CD4-positive, alpha-beta T cell treated with Interferon alpha-2 for 1 hour (primary cell): ENCODE results near the gene UGT1A8.
"Not testable (repeated sequence)": the region's sequence is repeated elsewhere in the genome, so short reads cannot be mapped to it uniquely, and the experiment has no call there.

Experiments
- DNase-seq, 2 donors: peaks; one replicate each; pipeline ENCODE4 v3.0.0-alpha.2; 2020 to 2022

UGT1A8 gene

GRCh38 chr2:233617476-233617875, at the start of gene UGT1A8:
Gene UGT1A8 (plus strand): TSS chr2:233617633. CDS start chr2:233617708, 75 bp downstream.
- DNase-seq, result not testable (repeated sequence)

GRCh38 chr2:233571001-233571400, 46.4 kb upstream of the UGT1A8 start:
- no peak for DNase-seq

DNA sequence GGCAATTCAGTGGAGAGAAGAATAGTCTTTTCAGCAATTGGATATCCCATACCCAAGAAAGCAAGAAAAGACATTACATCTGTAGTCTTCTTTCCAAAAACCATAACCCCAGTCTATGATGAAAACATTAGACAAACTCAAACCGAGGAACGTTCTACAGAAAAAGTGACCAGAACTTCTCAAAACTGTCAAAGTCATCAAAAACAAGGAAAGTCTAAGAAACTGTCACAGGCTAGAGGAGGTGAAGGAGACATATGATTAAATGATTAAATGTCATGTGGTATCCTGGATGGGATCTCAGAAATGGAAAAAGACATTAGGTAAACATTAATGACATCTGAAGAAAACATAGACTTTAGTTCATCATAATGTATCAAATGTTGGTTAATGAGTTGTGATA, 46.0 kb upstream of the UGT1A8 start:
- DNase-seq, result no peak

- DNase-seq, result no peak
Measured at GRCh38 chr2:233572468-233572867, 45.0 kb upstream of the UGT1A8 start.

DNA sequence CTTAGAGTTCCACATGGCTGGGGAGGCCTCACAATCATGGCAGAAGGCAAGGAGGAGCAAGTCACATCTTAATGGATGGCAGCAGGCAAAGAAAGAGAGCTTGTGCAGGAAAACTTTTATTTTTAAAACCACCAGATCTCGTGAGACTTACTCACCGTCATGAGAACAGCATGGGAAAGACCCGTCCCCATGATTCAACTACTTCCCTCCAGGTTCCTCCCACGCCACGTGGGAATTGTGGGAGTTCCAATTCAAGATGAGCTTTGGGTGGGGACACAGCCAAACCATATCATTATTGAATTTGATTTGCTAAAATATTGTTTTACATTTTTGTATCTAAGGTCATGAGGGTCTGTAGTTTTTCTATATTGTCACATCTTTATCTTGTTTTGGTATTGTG, 40.1 kb upstream of the UGT1A8 start:
- DNase-seq, result not testable (repeated sequence)

DNA sequence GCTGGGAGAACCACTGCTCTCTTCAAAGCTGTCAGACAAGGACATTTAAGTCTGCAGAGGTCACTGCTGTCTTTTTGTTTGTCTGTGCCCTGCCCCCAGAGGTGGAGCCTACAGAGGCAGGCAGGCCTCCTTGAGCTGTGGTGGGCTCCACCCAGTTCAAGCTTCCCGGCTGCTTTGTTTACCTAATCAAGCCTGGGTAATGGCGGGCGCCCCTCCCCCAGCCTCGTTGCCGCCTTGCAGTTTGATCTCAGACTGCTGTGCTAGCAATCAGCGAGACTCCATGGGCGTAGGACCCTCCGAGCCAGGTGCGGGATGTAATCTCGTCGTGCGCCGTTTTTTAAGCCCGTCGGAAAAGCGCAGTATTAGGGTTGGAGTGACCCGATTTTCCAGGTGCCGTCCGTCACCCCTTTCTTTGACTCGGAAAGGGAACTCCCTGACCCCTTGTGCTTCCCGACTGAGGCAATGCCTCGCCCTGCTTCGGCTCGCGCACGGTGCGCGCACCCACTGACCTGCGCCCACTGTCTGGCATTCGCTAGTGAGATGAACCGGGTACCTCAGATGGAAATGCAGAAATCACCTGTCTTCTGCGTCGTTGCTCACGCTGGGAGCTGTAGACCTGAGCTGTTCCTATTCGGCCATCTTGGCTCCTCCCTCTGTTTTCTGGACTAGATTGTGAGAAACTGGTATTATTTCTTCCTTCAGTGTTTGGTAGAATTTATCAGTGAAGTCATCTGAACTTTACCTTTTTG, 34.0 kb upstream of the UGT1A8 start:
- not testable (repeated sequence) for DNase-seq

GRCh38 chr2:233584210-233584609, 33.2 kb upstream of the UGT1A8 start:
- no peak for DNase-seq

DNA sequence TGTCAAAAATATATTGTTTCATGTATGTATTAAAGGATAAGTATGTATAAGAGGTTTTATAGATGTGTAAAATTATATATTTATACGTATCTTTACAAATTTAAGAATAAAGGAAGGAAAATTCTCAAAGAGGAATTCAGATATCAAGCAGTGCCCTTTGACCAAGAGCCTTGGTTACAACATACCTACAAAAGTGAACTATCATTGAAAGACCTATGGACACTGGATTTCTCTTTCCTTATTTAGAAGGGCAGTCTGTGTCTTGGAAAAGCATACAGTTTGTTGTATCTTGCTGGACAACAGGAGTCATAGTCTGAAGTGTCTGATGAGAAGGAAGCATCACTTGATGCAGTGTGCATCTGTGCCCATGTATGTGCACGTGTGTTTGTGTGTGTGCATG, 29.0 kb upstream of the UGT1A8 start:
- DNase-seq, result no peak

GRCh38 chr2:233592706-233593105, 24.7 kb upstream of the UGT1A8 start:
- DNase-seq, result not testable (repeated sequence)

GRCh38 chr2:233593201-233593600, 24.2 kb upstream of the UGT1A8 start:
- DNase-seq, result no peak

GRCh38 chr2:233597522-233597921, 19.9 kb upstream of the UGT1A8 start:
- DNase-seq, result no peak

DNA sequence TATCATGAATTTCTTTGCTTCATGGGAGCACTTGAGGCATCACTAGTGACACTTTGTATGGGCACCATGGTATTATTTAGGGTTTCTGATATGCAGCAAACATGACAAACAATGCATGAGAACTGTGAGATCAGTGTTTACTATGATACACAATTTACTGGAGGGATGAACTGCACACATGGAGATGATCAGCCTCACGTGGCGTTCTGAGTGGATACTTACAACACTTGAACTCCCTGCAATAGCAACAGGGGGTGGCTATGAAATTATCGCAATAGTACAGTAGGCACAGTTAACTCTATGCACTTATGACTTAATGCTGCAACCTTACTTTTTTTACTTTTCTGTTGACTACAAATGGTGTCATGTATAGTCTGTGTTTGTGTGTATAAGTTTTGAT, 18.5 kb upstream of the UGT1A8 start:
- no peak for DNase-seq

GRCh38 chr2:233600386-233600785, 17.0 kb upstream of the UGT1A8 start:
- no peak for DNase-seq

- DNase-seq, result no peak
Measured at GRCh38 chr2:233602076-233602475, 15.4 kb upstream of the UGT1A8 start.

DNA sequence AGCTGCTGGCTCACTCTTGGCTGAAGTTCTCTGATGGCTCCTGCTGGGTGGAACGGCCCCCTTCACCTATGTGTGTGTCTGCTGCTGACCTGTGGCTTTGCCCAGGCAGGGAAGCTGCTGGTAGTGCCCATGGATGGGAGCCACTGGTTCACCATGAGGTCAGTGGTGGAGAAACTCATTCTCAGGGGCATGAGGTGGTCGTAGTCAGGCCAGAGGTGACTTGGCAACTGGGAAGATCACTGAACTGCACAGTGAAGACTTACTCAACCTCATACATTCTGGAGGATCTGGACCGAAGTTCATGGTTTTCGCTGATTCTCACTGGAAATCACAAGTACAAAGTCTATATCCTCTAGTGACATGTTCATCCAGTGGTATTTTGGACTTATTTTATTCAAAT, 13.9 kb upstream of the UGT1A8 start:
- no peak for DNase-seq

- DNase-seq, result no peak
Measured at GRCh38 chr2:233604826-233605225, 12.6 kb upstream of the UGT1A8 start.

DNA sequence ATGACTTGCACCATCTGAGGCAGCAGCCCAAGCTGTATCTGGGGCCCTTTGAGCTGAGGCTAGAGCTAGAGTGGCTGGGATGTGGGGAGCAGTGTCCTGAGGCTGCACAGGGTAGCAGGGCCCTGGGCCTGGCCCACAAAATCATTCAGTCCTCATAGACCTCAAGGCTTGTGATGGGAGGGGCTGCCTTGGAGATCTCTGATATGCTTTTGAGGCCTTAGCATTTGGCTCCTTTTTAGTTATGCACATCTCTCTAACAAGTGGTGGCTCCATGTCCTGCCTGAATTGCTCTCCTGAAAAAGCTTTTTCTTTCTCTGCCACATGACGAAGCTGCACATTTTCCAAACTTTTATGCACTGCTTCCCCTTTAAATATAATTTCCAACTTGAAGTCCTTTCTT, 11.8 kb upstream of the UGT1A8 start:
- DNase-seq, result no peak

- no peak for DNase-seq
Measured at GRCh38 chr2:233611284-233611683, 6.1 kb upstream of the UGT1A8 start.

DNA sequence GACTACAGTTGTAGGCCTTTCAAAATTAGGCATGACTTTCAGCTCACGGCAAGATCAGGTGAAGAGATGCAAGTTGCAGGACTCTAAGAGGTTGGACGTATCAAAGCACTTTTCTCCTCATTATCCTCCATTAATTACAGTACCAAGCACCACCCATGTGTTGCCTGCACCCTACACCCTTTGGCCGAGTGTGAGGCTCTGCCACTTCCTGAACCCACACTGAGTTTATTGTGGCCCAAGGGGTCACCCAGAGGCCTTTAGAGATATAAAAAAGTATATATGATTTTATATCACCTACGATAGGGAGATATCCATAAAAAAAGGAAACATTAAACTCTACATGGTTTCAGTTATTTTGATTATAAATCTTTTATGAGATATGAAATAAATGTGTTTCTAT, 2.8 kb downstream of the UGT1A8 start:
- DNase-seq, result no peak

- DNase-seq, result not testable (repeated sequence)
Measured at GRCh38 chr2:233621863-233622262, 4.4 kb downstream of the UGT1A8 start.

GRCh38 chr2:233627331-233628025, 10.0 kb downstream of the UGT1A8 start:
- no peak for DNase-seq

GRCh38 chr2:233636306-233636705, 18.9 kb downstream of the UGT1A8 start, which contains the start of gene UGT1A10:
Gene UGT1A10 (plus strand): TSS chr2:233636448. CDS start chr2:233636523, 75 bp downstream.
- DNase-seq, result not testable (repeated sequence)

DNA sequence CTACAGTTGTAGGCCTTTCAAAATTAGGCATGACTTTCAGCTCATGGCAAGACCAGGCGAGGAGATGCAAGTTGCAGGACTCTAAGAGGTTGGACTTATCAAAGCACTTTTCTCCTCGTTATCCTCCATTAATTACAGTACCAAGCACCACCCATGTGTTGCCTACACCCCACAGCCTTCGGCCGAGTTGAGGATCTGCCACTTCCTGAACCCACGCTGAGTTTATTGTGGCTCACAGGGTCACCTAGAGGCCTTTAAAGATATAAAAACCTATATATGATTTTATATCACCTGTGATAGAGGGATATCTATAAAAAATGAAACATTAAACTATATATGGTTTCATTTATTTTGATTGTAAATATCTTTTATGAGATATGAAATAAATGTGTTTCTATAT, 21.4 kb downstream of the UGT1A8 start:
- no peak for DNase-seq

GRCh38 chr2:233639860-233640259, 22.4 kb downstream of the UGT1A8 start:
- DNase-seq, result peak in 1 of 2 donors; percentile 3
